ENCODE data around the gene MOCS3.

- TF ChIP-seq POLR2A (IDR thresholded peaks at IDR 0.05; ENCODE audit: low read depth, low read length) = no peak
- TF ChIP-seq CTCF (IDR thresholded peaks at IDR 0.05; ENCODE audit: extremely low read depth in 1 of 2, insufficient read depth in 1 of 2, low read depth in 1 of 2, low read length in 2 of 2) = no peak
Observed at GRCh38 chr20:50977066-50978021, 18.7 kb downstream of the MOCS3 start.
